HG03354 (cell line): ENCODE results near the gene ITLN2.
"Not testable (repeated sequence)": the region's sequence is repeated elsewhere in the genome, so short reads cannot be mapped to it uniquely, and the experiment has no call there.

ENCODE experiments used
- ATAC-seq: cut with Tn5 transposase; IDR thresholded peaks from one replicate; pipeline ENCODE4 v1.9.1; 2021; ENCODE audit warnings: mild to moderate bottlenecking; ENCODE audit not compliant: unreplicated experiment, poor library complexity, severe bottlenecking

ITLN2 gene

GRCh38 chr1:160911925-160912324, 42.7 kb downstream of the ITLN2 start:
- no peak for ATAC-seq

GRCh38 chr1:160911441-160911840, 43.2 kb downstream of the ITLN2 start:
- no peak for ATAC-seq

GRCh38 chr1:160910170-160910750, 44.3 kb downstream of the ITLN2 start:
- no peak for ATAC-seq

GRCh38 chr1:160907976-160908375, 46.6 kb downstream of the ITLN2 start:
- no peak for ATAC-seq

- ATAC-seq: no peak
Measured at GRCh38 chr1:160905617-160905989, 49.0 kb downstream of the ITLN2 start.

GRCh38 chr1:160904783-160905616, 49.6 kb downstream of the ITLN2 start:
- ATAC-seq: no peak

- ATAC-seq: not testable (repeated sequence)
Measured at GRCh38 chr1:160902251-160902650, 52.4 kb downstream of the ITLN2 start.

GRCh38 chr1:160901768-160902167, 52.8 kb downstream of the ITLN2 start:
- no peak for ATAC-seq

GRCh38 chr1:160900683-160901082, 53.9 kb downstream of the ITLN2 start:
- not testable (repeated sequence) for ATAC-seq
